Trophoblast cell (in vitro differentiated cells and primary cell): ENCODE data around the gene NCLN.

ENCODE experiments used
- DNase-seq, 2 donors: peaks; one replicate each; pipeline ENCODE4 v3.0.0-alpha.2; 2016
- H2AFZ ChIP-seq: 2 replicates; pipeline ENCODE4 v1.6.1; 2013; ENCODE audit warnings: low read length, moderate library complexity, mild to moderate bottlenecking; ENCODE audit not compliant: insufficient read depth, poor library complexity
- H2AK5ac ChIP-seq: 2 replicates; pipeline ENCODE4 v1.6.1; 2013; ENCODE audit warnings: mild to moderate bottlenecking, low read length
- H2BK120ac ChIP-seq: 2 replicates; pipeline ENCODE4 v1.6.1; 2013; ENCODE audit warnings: low read length, mild to moderate bottlenecking, moderate library complexity; ENCODE audit not compliant: insufficient read depth, poor library complexity
- H2BK12ac ChIP-seq: 2 replicates; pipeline ENCODE4 v1.6.1; 2013; ENCODE audit warnings: mild to moderate bottlenecking, low read length, moderate library complexity
- H2BK5ac ChIP-seq: 2 replicates; pipeline ENCODE4 v1.6.1; 2013; ENCODE audit warnings: low read length, low read depth, moderate library complexity, mild to moderate bottlenecking; ENCODE audit not compliant: poor library complexity
- H3K14ac ChIP-seq: 2 replicates; pipeline ENCODE4 v1.6.1; 2013; ENCODE audit warnings: mild to moderate bottlenecking, low read length
- H3K18ac ChIP-seq: 2 replicates; pipeline ENCODE4 v1.6.1; 2013; ENCODE audit warnings: mild to moderate bottlenecking, low read length
- H3K23ac ChIP-seq: 2 replicates; pipeline ENCODE4 v1.6.1; 2013; ENCODE audit warnings: low read length
- H3K27ac ChIP-seq: 2 replicates; pipeline ENCODE4 v1.5.1; 2013; ENCODE audit warnings: low read depth, mild to moderate bottlenecking, inconsistent platforms, low read length, moderate library complexity
- H3K27me3 ChIP-seq: 2 replicates; pipeline ENCODE4 v1.6.1; 2013; ENCODE audit warnings: inconsistent platforms, mild to moderate bottlenecking, low read length, moderate library complexity; ENCODE audit not compliant: insufficient read depth
- H3K36me3 ChIP-seq, 2 experiments: 1 replicate in 1 of 2; 2 replicates in 1 of 2; pipeline ENCODE4 v1.6.1; 2013; ENCODE audit warnings: low read length in 2 of 2, mild to moderate bottlenecking in 2 of 2, moderate library complexity in 1 of 2; ENCODE audit not compliant: insufficient read depth in 2 of 2, control insufficient read depth in 1 of 2
- H3K4ac ChIP-seq: 2 replicates; pipeline ENCODE4 v1.6.1; 2013; ENCODE audit warnings: low read depth, mild to moderate bottlenecking, low read length, moderate library complexity
- H3K4me1 ChIP-seq, 2 experiments: 1 replicate in 1 of 2; 2 replicates in 1 of 2; pipeline ENCODE4 v1.6.1; 2013; ENCODE audit warnings: low read length in 2 of 2, mild to moderate bottlenecking in 2 of 2, moderate library complexity in 1 of 2; ENCODE audit not compliant: insufficient read depth in 2 of 2, control insufficient read depth in 1 of 2
- H3K4me2 ChIP-seq: 2 replicates; pipeline ENCODE4 v1.6.1; 2013; ENCODE audit warnings: inconsistent platforms, mild to moderate bottlenecking, low read length, moderate library complexity
- H3K4me3 ChIP-seq: 2 replicates; pipeline ENCODE4 v1.5.1; 2013; ENCODE audit warnings: mild to moderate bottlenecking, low read depth, low read length, inconsistent platforms
- H3K79me1 ChIP-seq: one replicate; pipeline ENCODE4 v1.6.1; 2013; ENCODE audit warnings: low read length
- H3K79me2 ChIP-seq: 2 replicates; pipeline ENCODE4 v1.6.1; 2013; ENCODE audit warnings: low read length, mild to moderate bottlenecking; ENCODE audit not compliant: control insufficient read depth, insufficient read depth, poor library complexity
- H3K9ac ChIP-seq: 2 replicates; pipeline ENCODE4 v1.6.1; 2013; ENCODE audit warnings: mild to moderate bottlenecking, low read length
- H3K9me3 ChIP-seq: 2 replicates; pipeline ENCODE4 v1.6.1; 2013; ENCODE audit warnings: low read depth, mild to moderate bottlenecking, control low read depth, inconsistent platforms, low read length; ENCODE audit not compliant: insufficient read depth
- H4K12ac ChIP-seq: 2 replicates; pipeline ENCODE4 v1.6.1; 2013; ENCODE audit warnings: low read depth, mild to moderate bottlenecking, low read length, moderate library complexity
- H4K8ac ChIP-seq: 2 replicates; pipeline ENCODE4 v1.6.1; 2013; ENCODE audit warnings: low read depth, mild to moderate bottlenecking, low read length, moderate library complexity
- H4K91ac ChIP-seq: one replicate; pipeline ENCODE4 v1.6.1; 2013; ENCODE audit warnings: low read depth, mild to moderate bottlenecking, low read length, moderate library complexity
- WGBS: extraction: QIAGEN DNeasy Blood & Tissue Kit; methylation state at CpG from one replicate; pipeline ENCODE4 v1.1.7; 2013; ENCODE audit warnings: missing lambda C conversion rate; ENCODE audit not compliant: insufficient read length, insufficient coverage; ENCODE audit errors: extremely low coverage; 5-methylcytosine and 5-hydroxymethylcytosine counted together

Gene NCLN

DNA sequence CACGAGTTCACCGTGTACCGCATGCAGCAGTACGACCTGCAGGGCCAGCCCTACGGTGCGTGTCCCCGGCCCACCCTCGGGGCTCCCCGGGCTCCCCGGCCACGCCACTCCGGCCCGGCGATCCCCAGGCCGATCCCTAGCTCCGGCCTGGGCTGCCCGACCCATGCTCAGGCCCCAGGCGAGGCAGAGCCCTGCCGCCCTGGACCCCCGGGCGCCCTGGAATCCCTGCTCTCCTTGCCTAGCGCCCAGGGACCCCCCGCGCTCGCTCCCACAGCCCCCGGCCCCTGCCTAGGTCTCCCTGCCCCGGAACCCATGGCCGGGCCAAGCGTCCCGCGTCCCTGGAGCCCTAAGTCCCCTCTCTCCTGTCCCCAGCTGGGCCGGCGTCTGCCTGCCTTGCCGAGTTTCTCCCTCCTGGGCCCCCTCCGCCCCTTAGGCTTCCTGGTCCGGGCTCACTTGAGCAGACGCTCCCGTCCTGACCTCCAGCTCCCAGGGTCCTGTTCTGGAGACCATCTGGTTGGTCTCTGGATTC is 494 bp downstream of the NCLN start:
- no peak overlapping the region for H2BK12ac ChIP-seq
- peak overlapping the region; percentile 35 for H2BK120ac ChIP-seq
- no peak overlapping the region for H3K27ac ChIP-seq
- H4K91ac ChIP-seq = peak overlapping the region; percentile 74
- peak overlapping the region; percentile 84 for H2AK5ac ChIP-seq
- H3K9me3 ChIP-seq = no peaks in the 10 kb centered on the region
- H3K9ac ChIP-seq = peak overlapping the region; percentile 82
- H4K12ac ChIP-seq = peak overlapping the region; percentile 76
- H3K79me2 ChIP-seq = peaks cover 16% of the 10 kb centered on the region
- H3K14ac ChIP-seq = peak overlapping the region; percentile 86
- WGBS = no CpG with 5 or more reads among the region's 38 CpGs
- peak overlapping the region; percentile 94 for H3K18ac ChIP-seq
- H2BK5ac ChIP-seq = peak overlapping the region; percentile 26
- peaks cover 6% of the 10 kb centered on the region for H3K79me1 ChIP-seq
- H3K27me3 ChIP-seq = no peaks in the 10 kb centered on the region
- H3K4me3 ChIP-seq = peak overlapping the region; percentile 96
- peak overlapping the region; percentile 94 for H2AFZ ChIP-seq
- peaks cover 8 to 13% of the 10 kb centered on the region in 2 experiments for H3K36me3 ChIP-seq
- peak overlapping the region; percentile 95 for H4K8ac ChIP-seq
- H3K4ac ChIP-seq = peak overlapping the region; percentile 89
- H3K4me1 ChIP-seq = peaks cover 11 to 15% of the 10 kb centered on the region in 2 experiments
- no peak overlapping the region for H3K23ac ChIP-seq
- no peak for DNase-seq
- peak overlapping the region; percentile 85 for H3K4me2 ChIP-seq

DNA sequence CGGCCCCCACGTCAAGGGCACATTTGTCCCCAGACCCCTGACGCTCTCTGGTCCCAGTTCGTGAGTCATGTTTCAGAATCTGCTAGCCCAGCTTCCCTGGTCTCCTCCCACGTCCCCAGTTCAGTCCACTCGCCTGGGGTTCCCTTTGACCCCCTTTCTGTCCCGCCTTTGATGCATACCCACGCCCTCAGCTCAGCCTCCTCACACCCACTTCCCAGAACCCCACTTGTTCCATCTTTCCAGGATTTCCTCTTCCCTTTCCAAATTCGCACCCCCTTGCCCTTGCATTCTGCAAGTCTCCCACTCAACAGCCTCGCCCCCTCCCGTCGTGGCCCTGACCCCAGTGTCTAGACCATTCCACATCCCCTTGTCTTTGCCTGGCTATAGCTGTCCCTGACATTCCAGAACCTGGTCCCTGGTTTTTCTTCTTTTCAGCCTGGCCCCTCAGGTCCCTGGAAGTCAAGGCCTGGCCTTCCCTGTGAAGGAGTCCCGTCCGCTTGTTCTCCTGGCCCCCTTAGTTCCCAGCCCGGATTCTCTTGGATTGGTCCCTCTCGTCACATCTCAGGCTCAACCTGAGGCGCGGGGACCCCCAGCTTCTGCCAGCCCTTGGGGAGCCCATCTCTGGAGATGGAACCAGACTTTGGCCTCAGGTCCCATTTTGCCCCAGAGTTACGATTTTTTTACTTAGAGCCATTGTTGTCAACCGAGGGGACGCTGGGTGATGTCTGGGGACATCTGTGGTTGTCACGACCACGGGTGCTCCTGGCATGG is 1.3 kb downstream of the NCLN start:
- H2BK12ac ChIP-seq = no peak overlapping the region
- no peak overlapping the region for H3K23ac ChIP-seq
- peaks cover 11 to 15% of the 10 kb centered on the region in 2 experiments for H3K4me1 ChIP-seq
- no peak overlapping the region for H3K14ac ChIP-seq
- DNase-seq = no peak
- H3K4ac ChIP-seq = peak overlapping the region; percentile 89
- no peak overlapping the region for H4K91ac ChIP-seq
- no peak overlapping the region for H2BK120ac ChIP-seq
- peak overlapping the region; percentile 96 for H3K4me3 ChIP-seq
- no CpG with 5 or more reads among the region's 23 CpGs for WGBS
- H3K18ac ChIP-seq = no peak overlapping the region
- H3K9me3 ChIP-seq = no peaks in the 10 kb centered on the region
- peaks cover 6% of the 10 kb centered on the region for H3K79me1 ChIP-seq
- H3K27me3 ChIP-seq = no peaks in the 10 kb centered on the region
- H3K4me2 ChIP-seq = peak overlapping the region; percentile 85
- no peak overlapping the region for H4K8ac ChIP-seq
- H4K12ac ChIP-seq = peak overlapping the region; percentile 37
- no peak overlapping the region for H2BK5ac ChIP-seq
- no peak overlapping the region for H3K27ac ChIP-seq
- no peak overlapping the region for H2AFZ ChIP-seq
- H3K9ac ChIP-seq = peak overlapping the region; percentile 26
- H2AK5ac ChIP-seq = no peak overlapping the region
- peaks cover 10 to 14% of the 10 kb centered on the region in 2 experiments for H3K36me3 ChIP-seq
- peaks cover 16% of the 10 kb centered on the region for H3K79me2 ChIP-seq

DNA sequence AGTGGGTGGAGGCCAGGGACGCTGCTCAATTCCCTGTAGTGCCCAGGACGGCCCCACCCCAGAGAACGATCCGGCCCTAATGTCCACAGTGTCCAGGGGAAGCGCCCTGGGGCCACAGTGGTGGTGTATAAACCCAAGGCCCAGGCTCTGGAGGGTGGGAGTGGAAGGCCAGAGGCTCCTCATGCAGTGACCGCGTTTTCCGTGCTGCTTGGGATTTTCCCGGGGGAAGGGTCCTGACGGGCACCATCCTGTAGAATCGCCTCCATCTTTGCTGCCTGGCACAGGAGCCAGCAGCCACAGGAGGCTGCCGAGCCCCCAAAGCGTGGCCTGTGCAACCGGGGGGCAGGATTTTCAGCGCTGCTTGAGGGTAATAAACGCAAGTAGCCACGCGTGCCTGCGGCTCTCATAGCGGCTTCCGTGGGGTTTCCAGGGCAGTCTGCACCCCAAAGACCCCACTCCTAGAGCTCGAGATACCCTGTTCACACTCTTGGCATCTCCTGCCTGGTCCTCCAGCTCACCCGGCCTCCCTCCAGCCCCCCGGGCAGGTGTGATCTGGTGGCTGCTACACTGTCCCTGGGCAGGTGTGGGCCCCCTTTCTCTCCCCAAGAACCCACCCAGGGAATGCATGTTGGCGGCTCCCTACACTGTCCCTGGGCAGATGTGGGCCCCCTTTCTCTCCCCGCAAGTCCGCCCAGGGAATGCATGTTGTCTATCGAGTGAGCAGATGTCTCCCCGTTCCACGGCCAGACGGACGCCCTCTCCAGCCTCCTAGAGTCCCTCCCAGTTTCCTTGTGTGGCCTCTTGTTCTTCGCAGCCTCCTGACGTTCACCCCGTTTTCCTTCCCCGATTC is 2.2 kb downstream of the NCLN start:
- H3K4me1 ChIP-seq = peaks cover 11 to 15% of the 10 kb centered on the region in 2 experiments
- H3K27me3 ChIP-seq = no peaks in the 10 kb centered on the region
- peaks cover 6% of the 10 kb centered on the region for H3K79me1 ChIP-seq
- H4K12ac ChIP-seq = no peak overlapping the region
- H3K23ac ChIP-seq = no peak overlapping the region
- no peak overlapping the region for H3K4me2 ChIP-seq
- no peak for DNase-seq
- H3K18ac ChIP-seq = no peak overlapping the region
- H4K8ac ChIP-seq = no peak overlapping the region
- no peak overlapping the region for H2BK5ac ChIP-seq
- no peak overlapping the region for H2AK5ac ChIP-seq
- no peak overlapping the region for H2AFZ ChIP-seq
- H3K4ac ChIP-seq = peak overlapping the region; percentile 89
- no peak overlapping the region for H3K4me3 ChIP-seq
- no CpG with 5 or more reads among the region's 36 CpGs for WGBS
- no peak overlapping the region for H4K91ac ChIP-seq
- H3K36me3 ChIP-seq = peaks cover 16 to 18% of the 10 kb centered on the region in 2 experiments
- peaks cover 16% of the 10 kb centered on the region for H3K79me2 ChIP-seq
- H3K27ac ChIP-seq = no peak overlapping the region
- H2BK12ac ChIP-seq = no peak overlapping the region
- no peak overlapping the region for H3K14ac ChIP-seq
- no peak overlapping the region for H2BK120ac ChIP-seq
- no peaks in the 10 kb centered on the region for H3K9me3 ChIP-seq
- no peak overlapping the region for H3K9ac ChIP-seq
